Natural killer cell treated with Interleukin-12 subunit alpha and Interleukin-12 subunit beta and Interleukin-15 and Interleukin-18, amount 100 ng/mL, for 72 hours (primary cell): Measurements from ENCODE around the gene ZDHHC17. TPM values are rescaled to one million over a fixed set of nuclear protein-coding genes. Genes with fewer than 3 reads are reported as not detected.
"Not testable (repeated sequence)": the region's sequence is repeated elsewhere in the genome, so short reads cannot be mapped to it uniquely, and the experiment has no call there.

ENCODE experiments used
- ATAC-seq, 2 donors: fragments of 150-1000 bp; cut with Tn5 transposase in 1 of 2; sonication (Bioruptor Pico), chemical (Tn5 transposase) in 1 of 2; 2 replicates each; pipeline ENCODE4 v1.10.0; 2021
- DNase-seq: peaks from one replicate; pipeline ENCODE4 v3.0.0; 2022; ENCODE audit warnings: low spot score
- H3K27ac Mint-ChIP-seq, 2 donors: 1 replicate in 1 of 2; 2 replicates in 1 of 2; pipeline ENCODE4 v1.8.0; 2022; ENCODE audit warnings: mixed read lengths in 2 of 2, mild to moderate bottlenecking in 1 of 2, moderate library complexity in 1 of 2
- H3K27me3 Mint-ChIP-seq, 2 donors: 1 replicate in 1 of 2; 2 replicates in 1 of 2; pipeline ENCODE4 v1.8.0; 2022; ENCODE audit warnings: mixed read lengths in 2 of 2
- H3K36me3 Mint-ChIP-seq: one replicate; pipeline ENCODE4 v1.8.0; 2022; ENCODE audit warnings: mixed read lengths
- H3K4me1 Mint-ChIP-seq, 2 donors: 1 replicate in 1 of 2; 2 replicates in 1 of 2; pipeline ENCODE4 v1.8.0; 2022; ENCODE audit warnings: low read depth in 2 of 2, mixed read lengths in 2 of 2, mild to moderate bottlenecking in 1 of 2
- H3K4me3 Mint-ChIP-seq: one replicate; pipeline ENCODE4 v1.8.0; 2022; ENCODE audit warnings: mixed read lengths
- H3K9me3 Mint-ChIP-seq: 2 replicates; pipeline ENCODE4 v1.8.0; 2022; ENCODE audit warnings: mixed read lengths
- total RNA-seq, 2 donors: library from RNA; stranded (reverse); gene quantifications; one replicate each; pipeline ENCODE4 v1.2.3, GENCODE V29; 2022

The ZDHHC17 gene
- total RNA-seq, 2 donors from 2014 or later, result 39.9 to 49.7 TPM

DNA sequence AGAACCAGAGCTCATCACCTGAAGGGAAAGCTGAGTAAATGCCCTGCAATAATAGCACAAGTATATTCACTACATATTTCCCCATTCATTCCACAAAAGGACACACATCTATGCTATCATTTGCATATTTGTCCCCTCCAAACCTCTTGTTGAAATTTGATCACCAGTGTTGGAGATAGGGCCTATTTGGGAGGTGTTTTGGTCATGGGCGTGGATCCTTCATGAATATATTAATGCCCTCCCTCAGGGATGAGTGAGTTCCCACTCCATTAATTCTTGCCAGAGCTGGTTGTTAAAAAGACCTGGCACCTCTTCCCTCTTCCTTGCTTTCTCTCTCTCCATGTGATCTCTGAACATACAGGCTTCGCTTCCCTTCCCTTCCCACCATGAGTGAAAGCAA is 18.6 kb upstream of the ZDHHC17 start:
- DNase-seq (no peak), ATAC-seq (no peak)
- no peak overlapping the region for H3K27ac Mint-ChIP-seq
- no peak overlapping the region for H3K4me3 Mint-ChIP-seq
- H3K27me3 Mint-ChIP-seq, result peaks cover 8 to 13% of the 10 kb centered on the region in 2 donors
- no peaks in the 10 kb centered on the region for H3K9me3 Mint-ChIP-seq
- H3K36me3 Mint-ChIP-seq, result no peaks in the 10 kb centered on the region
- no peaks in the 10 kb centered on the region for H3K4me1 Mint-ChIP-seq

DNA sequence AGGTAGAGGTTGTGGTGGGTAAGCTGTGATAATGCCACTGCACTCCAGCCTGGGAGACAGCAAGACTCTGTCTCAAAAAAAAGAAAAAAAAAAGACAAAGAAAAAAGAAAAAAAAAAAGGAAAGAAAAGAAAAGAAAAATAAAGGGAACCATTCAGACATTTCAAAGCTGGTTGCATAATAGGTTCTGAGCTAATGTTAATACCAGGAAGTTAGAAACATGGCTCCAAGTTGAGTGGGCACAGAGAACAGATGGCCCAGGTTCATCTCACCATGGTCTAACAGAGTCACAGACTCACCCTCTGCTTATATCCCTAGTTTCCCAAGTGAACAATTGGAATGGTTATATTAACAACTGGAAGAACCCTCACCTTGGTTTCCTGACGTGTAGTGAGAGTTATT is 17.4 kb upstream of the ZDHHC17 start:
- H3K27ac Mint-ChIP-seq, result no peak overlapping the region
- no peaks in the 10 kb centered on the region for H3K9me3 Mint-ChIP-seq
- DNase-seq (no peak), ATAC-seq (no peak)
- no peaks in the 10 kb centered on the region for H3K36me3 Mint-ChIP-seq
- peaks cover 14 to 16% of the 10 kb centered on the region in 2 donors for H3K27me3 Mint-ChIP-seq
- no peaks in the 10 kb centered on the region for H3K4me1 Mint-ChIP-seq
- H3K4me3 Mint-ChIP-seq, result no peak overlapping the region

DNA sequence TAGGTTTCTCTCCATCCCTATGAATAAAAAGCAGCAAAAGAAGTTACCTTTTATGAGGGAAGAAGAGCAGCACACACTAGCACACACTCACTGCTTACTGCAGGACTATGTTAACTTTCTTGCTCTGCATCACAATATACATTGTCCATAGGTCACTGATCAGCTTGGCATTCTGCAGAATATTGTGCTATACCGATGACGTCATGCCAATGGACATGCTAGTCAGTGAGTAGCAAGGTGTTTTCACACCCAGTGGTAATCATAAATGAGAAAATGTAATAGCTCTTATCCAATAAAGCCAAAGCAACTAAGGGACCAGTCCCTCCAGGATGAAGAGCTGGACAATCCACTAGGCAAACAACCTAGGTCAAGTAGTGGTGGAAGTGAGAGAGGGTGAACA is 16.7 kb upstream of the ZDHHC17 start:
- Mint-ChIP-seq H3K27ac (no peak overlapping the region), H3K36me3 (no peaks in the 10 kb centered on the region), H3K4me3 (no peak overlapping the region), H3K9me3 (no peaks in the 10 kb centered on the region), H3K27me3 (peaks cover 12 to 14% of the 10 kb centered on the region in 2 donors), H3K4me1 (no peaks in the 10 kb centered on the region)
- no peak for DNase-seq
- no peak for ATAC-seq

DNA sequence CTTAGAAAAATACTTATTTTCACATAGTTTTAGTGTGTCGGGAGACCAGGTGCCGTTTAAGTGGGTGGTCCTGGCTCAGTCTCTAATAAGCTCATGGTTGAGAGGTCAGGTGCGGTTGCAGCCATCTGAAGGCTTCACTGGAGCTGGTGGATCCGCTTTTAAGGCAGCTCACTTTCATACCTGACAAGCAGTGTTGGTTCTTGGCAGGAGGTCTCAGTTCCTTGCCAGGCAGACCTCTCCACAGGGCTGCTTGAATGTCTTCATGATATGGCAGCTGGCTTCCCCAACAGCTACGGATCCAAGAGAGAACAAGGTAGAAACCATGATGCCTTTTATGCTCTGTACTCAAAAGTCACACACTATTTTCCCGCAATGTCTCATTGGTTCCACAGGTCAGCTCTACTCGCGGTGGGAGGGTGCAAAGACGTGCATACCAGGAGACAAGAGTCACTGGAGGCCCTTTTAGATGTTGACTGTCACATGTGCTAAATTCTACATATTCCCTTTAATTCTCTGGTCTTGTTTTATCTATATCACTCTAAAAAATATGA is 8.0 kb upstream of the ZDHHC17 start:
- ATAC-seq (no peak), DNase-seq (no peak)
- Mint-ChIP-seq H3K9me3 (no peaks in the 10 kb centered on the region), H3K4me1 (no peaks in the 10 kb centered on the region), H3K4me3 (no peak overlapping the region), H3K27me3 (peaks cover 13 to 23% of the 10 kb centered on the region in 2 donors), H3K27ac (no peak overlapping the region), H3K36me3 (no peaks in the 10 kb centered on the region)

DNA sequence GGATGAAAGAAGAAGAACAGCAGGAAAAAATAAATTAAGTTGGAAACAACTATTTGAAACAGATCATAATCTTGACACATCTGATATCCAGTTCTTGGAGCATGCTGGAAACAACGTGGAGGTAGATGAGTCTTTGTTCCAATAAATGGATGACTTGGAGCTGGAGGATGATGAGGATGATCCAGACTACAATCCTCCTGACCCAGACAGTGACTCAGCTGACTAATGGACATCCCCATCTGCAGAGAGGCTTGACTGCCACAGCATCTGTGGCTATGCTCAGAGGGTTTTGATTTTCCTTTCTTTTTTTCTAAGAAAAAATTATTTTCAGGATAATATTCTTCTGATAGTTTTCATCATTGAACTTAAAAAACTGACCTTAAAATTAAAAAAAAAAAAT is 6.2 kb upstream of the ZDHHC17 start:
- no peaks in the 10 kb centered on the region for H3K4me1 Mint-ChIP-seq
- H3K27me3 Mint-ChIP-seq, result peaks cover 13 to 22% of the 10 kb centered on the region in 2 donors
- H3K9me3 Mint-ChIP-seq, result no peaks in the 10 kb centered on the region
- DNase-seq (no peak), ATAC-seq (no peak)
- no peaks in the 10 kb centered on the region for H3K36me3 Mint-ChIP-seq
- H3K27ac Mint-ChIP-seq, result peak overlapping the region in 1 of 2 donors; percentile 1
- no peak overlapping the region for H3K4me3 Mint-ChIP-seq

DNA sequence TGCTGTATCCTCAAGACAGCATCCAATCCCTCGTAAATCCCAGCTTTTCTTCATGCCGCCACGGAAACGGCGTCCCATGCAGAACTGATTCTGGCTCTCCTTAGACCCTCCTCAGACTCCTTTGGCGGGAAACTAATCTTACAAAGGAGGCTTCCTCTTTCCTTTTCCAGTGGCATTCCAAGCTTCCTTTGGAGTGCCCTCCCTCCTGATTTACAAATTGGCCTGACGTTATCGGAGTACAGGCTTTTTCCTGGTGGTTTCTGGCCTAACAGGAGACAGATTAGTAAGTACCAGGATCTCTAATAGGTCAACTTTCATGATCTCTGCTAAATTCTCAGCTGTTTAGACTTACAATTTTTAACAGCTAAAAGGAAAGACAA is 1.3 kb upstream of the ZDHHC17 start:
- peaks cover 18 to 30% of the 10 kb centered on the region in 2 donors for H3K4me1 Mint-ChIP-seq
- no peak for ATAC-seq
- no peak for DNase-seq
- H3K9me3 Mint-ChIP-seq, result no peaks in the 10 kb centered on the region
- H3K4me3 Mint-ChIP-seq, result peak overlapping the region; percentile 96
- peaks cover 3 to 6% of the 10 kb centered on the region in 2 donors for H3K27me3 Mint-ChIP-seq
- H3K36me3 Mint-ChIP-seq, result no peaks in the 10 kb centered on the region
- H3K27ac Mint-ChIP-seq, result peak overlapping the region; percentile 88 to 96

DNA sequence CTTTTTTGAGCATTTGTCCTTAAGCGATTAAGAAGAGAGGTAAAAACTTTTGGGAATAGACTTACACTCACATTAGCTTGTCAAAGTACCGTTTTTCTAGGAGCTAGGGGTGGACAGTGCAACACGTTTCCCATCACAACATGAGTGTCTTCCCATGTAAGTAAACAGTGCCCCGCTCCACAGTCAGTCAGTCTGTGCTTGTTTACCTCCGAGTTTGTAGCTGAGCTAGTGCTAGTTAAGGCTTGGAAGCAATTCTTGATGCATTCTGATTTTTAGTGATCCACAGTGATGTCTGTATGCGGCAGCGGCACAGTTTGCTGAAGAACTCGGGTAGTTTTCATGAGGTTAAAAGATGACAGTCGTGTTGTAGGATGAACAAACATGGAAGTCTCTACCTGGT is 941 bp downstream of the ZDHHC17 start:
- H3K36me3 Mint-ChIP-seq, result no peaks in the 10 kb centered on the region
- DNase-seq, result no peak
- no peaks in the 10 kb centered on the region for H3K9me3 Mint-ChIP-seq
- no peak for ATAC-seq
- H3K4me3 Mint-ChIP-seq, result peak overlapping the region; percentile 96
- H3K4me1 Mint-ChIP-seq, result peaks cover 18 to 40% of the 10 kb centered on the region in 2 donors
- peak overlapping the region; percentile 88 to 96 for H3K27ac Mint-ChIP-seq
- H3K27me3 Mint-ChIP-seq, result peaks cover 0 to 2% of the 10 kb centered on the region in 2 donors

DNA sequence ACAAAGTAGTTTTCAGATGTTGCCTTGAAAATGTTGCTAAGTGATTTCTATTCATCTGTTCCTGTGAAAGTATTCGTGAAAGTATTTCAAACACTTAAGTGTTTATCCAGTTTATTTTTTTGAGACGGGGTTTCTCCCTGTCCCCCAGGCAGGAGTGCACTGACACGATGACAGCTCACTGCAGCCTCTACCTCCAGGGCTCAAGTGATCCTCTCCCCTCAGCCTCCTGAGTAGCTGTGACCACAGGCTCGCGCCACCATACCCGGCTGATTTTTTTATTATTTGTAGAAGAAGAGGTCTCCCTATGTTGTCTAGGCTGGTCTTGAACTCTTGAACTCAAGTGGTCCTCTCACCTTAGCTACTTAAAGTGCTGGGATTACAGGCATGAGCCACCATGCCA is 1.7 kb downstream of the ZDHHC17 start:
- Mint-ChIP-seq H3K4me3 (peak overlapping the region; percentile 96), H3K27me3 (peaks cover 0 to 2% of the 10 kb centered on the region in 2 donors), H3K4me1 (peaks cover 23 to 46% of the 10 kb centered on the region in 2 donors), H3K9me3 (no peaks in the 10 kb centered on the region), H3K36me3 (no peaks in the 10 kb centered on the region), H3K27ac (peak overlapping the region in 1 of 2 donors; percentile 88)
- DNase-seq (no peak), ATAC-seq (no peak)

DNA sequence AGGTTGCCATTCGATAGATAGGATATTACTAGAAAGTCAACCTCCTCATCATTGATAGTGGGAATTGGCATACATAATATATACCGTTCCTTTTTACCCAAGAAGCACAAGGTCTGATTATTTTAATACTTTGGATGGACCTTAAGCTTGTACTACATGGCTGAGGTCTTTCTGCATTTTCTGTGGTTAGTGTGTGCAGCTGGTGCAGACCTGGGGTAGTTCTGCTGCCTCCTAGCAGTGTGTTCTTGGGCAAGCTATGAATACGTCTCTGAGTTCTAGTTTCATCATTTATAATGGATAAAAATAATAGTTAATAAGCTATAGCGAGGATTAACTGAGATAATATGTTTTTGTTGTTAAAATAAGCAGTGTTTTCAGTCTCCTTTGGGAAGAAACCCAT is 2.2 kb downstream of the ZDHHC17 start:
- Mint-ChIP-seq H3K27ac (no peak overlapping the region), H3K4me3 (peak overlapping the region; percentile 96), H3K27me3 (no peaks in the 10 kb centered on the region), H3K4me1 (peaks cover 23 to 46% of the 10 kb centered on the region in 2 donors), H3K36me3 (no peaks in the 10 kb centered on the region), H3K9me3 (no peaks in the 10 kb centered on the region)
- ATAC-seq, result no peak
- no peak for DNase-seq

DNA sequence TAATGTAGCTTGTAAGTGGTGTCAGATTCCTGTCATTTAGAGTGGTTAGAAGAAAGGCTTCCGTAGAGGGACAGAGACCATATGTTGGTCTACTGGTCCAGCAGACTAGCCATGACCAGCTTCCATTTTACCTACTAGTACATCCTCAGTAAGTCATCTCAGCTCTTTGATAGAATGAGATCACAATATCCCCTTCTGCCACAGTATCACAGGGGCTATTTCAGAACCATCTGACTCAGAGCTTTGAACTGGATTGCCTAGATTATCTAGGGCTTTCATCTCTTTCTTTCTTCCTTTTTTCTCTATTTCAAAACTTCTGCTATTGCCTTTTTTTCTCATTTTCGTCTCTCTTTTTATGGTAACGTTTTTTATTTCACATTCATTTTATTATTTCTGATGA is 4.7 kb downstream of the ZDHHC17 start:
- Mint-ChIP-seq H3K4me3 (no peak overlapping the region), H3K27me3 (no peaks in the 10 kb centered on the region), H3K27ac (no peak overlapping the region), H3K4me1 (peaks cover 33 to 54% of the 10 kb centered on the region in 2 donors), H3K36me3 (no peaks in the 10 kb centered on the region), H3K9me3 (no peaks in the 10 kb centered on the region)
- DNase-seq (no peak), ATAC-seq (no peak)

DNA sequence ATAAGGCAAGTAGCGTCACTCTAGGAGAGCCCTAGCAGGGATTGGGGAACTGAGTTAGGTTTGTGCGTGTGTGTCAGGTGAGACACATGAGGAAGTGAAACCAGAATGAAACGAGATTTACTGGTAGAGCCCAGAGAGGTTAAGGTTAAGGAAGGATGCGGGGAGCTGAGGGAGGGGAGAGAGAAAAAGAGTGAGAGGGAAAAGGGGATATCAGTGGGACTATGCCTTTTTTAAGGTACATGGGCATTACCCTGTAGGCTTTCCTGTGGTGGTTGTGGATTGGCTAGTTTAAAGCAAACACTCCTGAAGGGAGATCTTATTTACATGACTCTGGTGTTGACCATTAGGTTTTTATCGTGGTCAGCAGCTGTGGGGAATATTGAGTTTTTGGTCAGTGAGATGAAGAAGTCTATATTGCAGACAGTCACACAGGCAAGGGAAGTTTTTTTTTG is 13.9 kb downstream of the ZDHHC17 start:
- peaks cover 35 to 41% of the 10 kb centered on the region in 2 donors for H3K4me1 Mint-ChIP-seq
- no peak for DNase-seq

DNA sequence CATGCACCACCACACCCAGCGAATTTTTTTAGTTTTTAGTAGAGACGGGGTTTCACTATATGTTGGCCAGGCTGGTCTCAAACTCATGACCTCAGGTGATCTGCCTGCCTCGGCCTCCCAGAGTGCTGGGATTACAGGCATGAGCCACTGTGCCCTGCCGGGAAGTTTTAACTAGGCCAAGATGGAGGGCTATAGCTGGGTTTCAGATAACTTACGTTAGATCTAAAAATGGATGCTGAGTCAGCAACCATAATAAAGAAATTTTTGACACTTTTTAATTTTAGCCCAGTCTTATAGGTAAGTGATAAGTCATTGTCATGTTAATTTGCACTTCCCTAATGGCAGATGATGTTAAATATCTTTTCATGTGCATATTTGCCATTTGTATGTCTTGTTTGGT is 14.4 kb downstream of the ZDHHC17 start:
- Mint-ChIP-seq H3K27ac (peak overlapping the region in 1 of 2 donors; percentile 3), H3K4me1 (peaks cover 29 to 39% of the 10 kb centered on the region in 2 donors), H3K4me3 (no peak overlapping the region)

More for the DNA sequence above, 13.9 kb downstream of the ZDHHC17 start:
- no peaks in the 10 kb centered on the region for H3K9me3 Mint-ChIP-seq
- H3K36me3 Mint-ChIP-seq, result no peaks in the 10 kb centered on the region
- peak overlapping the region; percentile 6 for H3K4me3 Mint-ChIP-seq
- H3K27ac Mint-ChIP-seq, result peak overlapping the region in 1 of 2 donors; percentile 3
- no peaks in the 10 kb centered on the region for H3K27me3 Mint-ChIP-seq
- peak in 1 of 2 donors; percentile 20 for ATAC-seq

DNA sequence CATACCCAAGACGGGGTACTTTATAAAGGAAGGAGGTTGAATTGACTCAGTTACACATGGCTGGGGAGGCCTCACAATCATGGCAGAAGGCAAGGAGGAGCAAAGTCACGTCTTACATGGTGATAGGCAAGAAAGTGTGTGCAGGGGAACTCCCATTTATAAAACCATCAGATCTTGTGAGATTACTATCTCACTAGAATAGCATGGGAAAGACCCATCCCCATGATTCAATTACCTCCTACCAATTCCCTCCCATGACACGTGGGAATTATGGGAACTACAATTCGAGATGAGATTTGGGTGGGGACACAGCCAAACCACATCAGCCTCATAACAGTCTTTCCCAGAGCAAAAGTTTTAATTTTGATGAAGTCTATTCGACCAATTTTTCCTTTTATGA is 15.4 kb downstream of the ZDHHC17 start:
- H3K4me3 Mint-ChIP-seq, ATAC-seq: not testable (repeated sequence)

More for the DNA sequence above, 14.4 kb downstream of the ZDHHC17 start:
- DNase-seq (no peak), ATAC-seq (no peak)
- no peaks in the 10 kb centered on the region for H3K27me3 Mint-ChIP-seq
- H3K9me3 Mint-ChIP-seq, result no peaks in the 10 kb centered on the region
- no peaks in the 10 kb centered on the region for H3K36me3 Mint-ChIP-seq

DNA sequence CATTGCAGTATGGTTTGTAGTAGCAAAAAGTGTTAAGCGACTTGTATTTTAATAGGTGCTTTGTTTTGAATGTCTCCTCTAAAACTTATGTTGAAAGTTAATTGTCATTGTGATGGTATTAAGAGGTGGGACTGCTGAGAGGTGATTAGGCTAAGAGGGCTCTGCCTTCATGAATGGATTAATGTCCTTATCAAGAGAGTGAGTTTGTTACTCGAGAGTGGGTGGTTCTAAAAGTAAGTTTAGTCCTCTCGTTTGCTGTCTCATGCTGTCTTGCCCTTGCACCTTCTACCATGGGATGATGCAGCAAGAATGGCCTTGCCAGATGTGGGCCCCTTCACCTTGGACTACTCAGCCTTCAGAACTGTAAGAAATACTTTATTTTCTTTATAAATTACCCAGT is 17.4 kb downstream of the ZDHHC17 start:
- DNase-seq, result no peak
- no peak overlapping the region for H3K4me3 Mint-ChIP-seq
- H3K27me3 Mint-ChIP-seq, result no peaks in the 10 kb centered on the region
- no peaks in the 10 kb centered on the region for H3K36me3 Mint-ChIP-seq
- H3K27ac Mint-ChIP-seq, result no peak overlapping the region
- no peaks in the 10 kb centered on the region for H3K9me3 Mint-ChIP-seq
- H3K4me1 Mint-ChIP-seq, result peaks cover 26 to 52% of the 10 kb centered on the region in 2 donors
- no peak for ATAC-seq

More for the DNA sequence above, 15.4 kb downstream of the ZDHHC17 start:
- H3K36me3 Mint-ChIP-seq, H3K27me3 Mint-ChIP-seq, H3K9me3 Mint-ChIP-seq, DNase-seq, H3K27ac Mint-ChIP-seq: not testable (repeated sequence)
- peaks cover 32 to 44% of the 10 kb centered on the region in 2 donors for H3K4me1 Mint-ChIP-seq

DNA sequence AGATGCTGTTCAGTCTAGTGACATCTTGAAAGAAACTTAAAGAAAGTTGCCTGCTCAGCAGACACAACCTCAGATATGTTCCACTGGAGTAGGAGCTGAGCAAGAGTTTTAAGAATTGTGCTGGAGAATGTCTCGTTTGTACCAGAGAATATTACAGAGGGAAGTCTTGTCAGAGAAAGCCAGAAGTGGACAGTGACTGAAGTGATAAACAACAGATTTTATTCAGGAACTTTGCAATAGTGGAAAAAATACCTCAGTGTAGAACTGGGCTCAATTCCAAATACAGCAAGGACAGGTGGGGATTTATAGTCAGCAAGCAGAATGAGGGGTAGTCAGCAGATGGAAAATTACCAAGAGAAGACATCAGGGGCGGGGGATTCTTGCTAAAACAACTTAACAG is 18.6 kb downstream of the ZDHHC17 start:
- no peak overlapping the region for H3K4me3 Mint-ChIP-seq
- peak overlapping the region in 1 of 2 donors; percentile 11 for H3K27ac Mint-ChIP-seq
- no peaks in the 10 kb centered on the region for H3K36me3 Mint-ChIP-seq
- no peaks in the 10 kb centered on the region for H3K9me3 Mint-ChIP-seq
- ATAC-seq (no peak), DNase-seq (no peak)
- H3K27me3 Mint-ChIP-seq, result no peaks in the 10 kb centered on the region
- peaks cover 19 to 55% of the 10 kb centered on the region in 2 donors for H3K4me1 Mint-ChIP-seq
